Measurements from ENCODE around the gene KIF16B.

DNA sequence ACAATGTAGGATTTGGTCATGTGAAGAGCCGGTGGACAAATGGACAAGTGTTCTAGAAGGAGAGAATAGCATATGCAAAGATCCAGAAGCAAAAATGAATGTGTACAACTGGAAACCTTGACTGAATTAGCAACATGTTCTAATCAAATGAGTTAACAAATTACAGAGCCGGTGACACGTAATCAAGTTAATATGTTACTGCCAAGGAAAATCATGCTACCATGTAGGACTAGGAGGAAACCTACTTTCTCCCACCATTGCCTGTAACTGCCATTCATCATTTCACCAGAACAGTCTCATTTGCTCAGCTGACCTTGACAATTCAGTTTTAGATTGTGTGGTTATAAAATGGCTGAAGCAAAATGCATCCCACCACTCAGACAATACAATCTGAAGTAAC lies 179.4 kb downstream of the KIF16B start:
- TF ChIP-seq CTCF (tag by site-specific recombination; IDR thresholded peaks at IDR 0.05): no peak
- TF ChIP-seq, protein P1, sequence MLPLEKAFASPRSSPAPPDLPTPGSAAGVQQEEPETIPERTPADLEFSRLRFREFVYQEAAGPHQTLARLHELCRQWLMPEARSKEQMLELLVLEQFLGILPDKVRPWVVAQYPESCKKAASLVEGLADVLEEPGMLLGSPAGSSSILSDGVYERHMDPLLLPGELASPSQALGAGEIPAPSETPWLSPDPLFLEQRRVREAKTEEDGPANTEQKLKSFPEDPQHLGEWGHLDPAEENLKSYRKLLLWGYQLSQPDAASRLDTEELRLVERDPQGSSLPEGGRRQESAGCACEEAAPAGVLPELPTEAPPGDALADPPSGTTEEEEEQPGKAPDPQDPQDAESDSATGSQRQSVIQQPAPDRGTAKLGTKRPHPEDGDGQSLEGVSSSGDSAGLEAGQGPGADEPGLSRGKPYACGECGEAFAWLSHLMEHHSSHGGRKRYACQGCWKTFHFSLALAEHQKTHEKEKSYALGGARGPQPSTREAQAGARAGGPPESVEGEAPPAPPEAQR (tag by site-specific recombination; IDR thresholded peaks at IDR 0.05): no peak
- TF ChIP-seq PBX3 (CRISPR knock-in tag; IDR thresholded peaks at IDR 0.05): no peak
- no peak for TF ChIP-seq ZNF473 (tag by site-specific recombination; IDR thresholded peaks at IDR 0.05)
- TF ChIP-seq ZNF24 (tag by site-specific recombination; IDR thresholded peaks at IDR 0.05): no peak
- TF ChIP-seq ZNF175 (tag by site-specific recombination; IDR thresholded peaks at IDR 0.05): no peak
- TF ChIP-seq ZNF121 (tag by site-specific recombination; IDR thresholded peaks at IDR 0.05): no peak
- no peak for TF ChIP-seq ZNF423 (tag by site-specific recombination; IDR thresholded peaks at IDR 0.05)
- TF ChIP-seq, protein P2, sequence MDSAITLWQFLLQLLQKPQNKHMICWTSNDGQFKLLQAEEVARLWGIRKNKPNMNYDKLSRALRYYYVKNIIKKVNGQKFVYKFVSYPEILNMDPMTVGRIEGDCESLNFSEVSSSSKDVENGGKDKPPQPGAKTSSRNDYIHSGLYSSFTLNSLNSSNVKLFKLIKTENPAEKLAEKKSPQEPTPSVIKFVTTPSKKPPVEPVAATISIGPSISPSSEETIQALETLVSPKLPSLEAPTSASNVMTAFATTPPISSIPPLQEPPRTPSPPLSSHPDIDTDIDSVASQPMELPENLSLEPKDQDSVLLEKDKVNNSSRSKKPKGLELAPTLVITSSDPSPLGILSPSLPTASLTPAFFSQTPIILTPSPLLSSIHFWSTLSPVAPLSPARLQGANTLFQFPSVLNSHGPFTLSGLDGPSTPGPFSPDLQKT (IDR thresholded peaks at IDR 0.05; ENCODE audit: borderline replicate concordance, low read depth, low read length): no peak
- TF ChIP-seq, protein P3, sequence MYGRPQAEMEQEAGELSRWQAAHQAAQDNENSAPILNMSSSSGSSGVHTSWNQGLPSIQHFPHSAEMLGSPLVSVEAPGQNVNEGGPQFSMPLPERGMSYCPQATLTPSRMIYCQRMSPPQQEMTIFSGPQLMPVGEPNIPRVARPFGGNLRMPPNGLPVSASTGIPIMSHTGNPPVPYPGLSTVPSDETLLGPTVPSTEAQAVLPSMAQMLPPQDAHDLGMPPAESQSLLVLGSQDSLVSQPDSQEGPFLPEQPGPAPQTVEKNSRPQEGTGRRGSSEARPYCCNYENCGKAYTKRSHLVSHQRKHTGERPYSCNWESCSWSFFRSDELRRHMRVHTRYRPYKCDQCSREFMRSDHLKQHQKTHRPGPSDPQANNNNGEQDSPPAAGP (tag by site-specific recombination; IDR thresholded peaks at IDR 0.05): no peak

Data from HEK293 (cell line).